Fibroblast of upper back skin (primary cell): Measurements from ENCODE around the gene NEK10.

ENCODE experiments used
- DNase-seq: peaks from one replicate; pipeline ENCODE4 v3.0.0-alpha.2; 2013

The NEK10 gene

GRCh38 chr3:27165321-27165721 is 203.9 kb downstream of the NEK10 start:
- DNase-seq = peak; percentile 88

GRCh38 chr3:27160779-27161287 is 208.3 kb downstream of the NEK10 start:
- DNase-seq = no peak

- no peak for DNase-seq
Observed at GRCh38 chr3:27160146-27160545, 209.0 kb downstream of the NEK10 start.

- no peak for DNase-seq
Observed at GRCh38 chr3:27147215-27147614, 222.0 kb downstream of the NEK10 start.

- DNase-seq = no peak
Observed at GRCh38 chr3:27146786-27147185, 222.4 kb downstream of the NEK10 start.

- no peak for DNase-seq
Observed at GRCh38 chr3:27145719-27146118, 223.5 kb downstream of the NEK10 start.

GRCh38 chr3:27141668-27142067 is 227.5 kb downstream of the NEK10 start:
- DNase-seq = no peak

- no peak for DNase-seq
Observed at GRCh38 chr3:27138562-27138961, 230.6 kb downstream of the NEK10 start.

- no peak for DNase-seq
Observed at GRCh38 chr3:27138005-27138404, 231.2 kb downstream of the NEK10 start.

- peak; percentile 61 for DNase-seq
Observed at GRCh38 chr3:27134171-27134796, 234.9 kb downstream of the NEK10 start.

- no peak for DNase-seq
Observed at GRCh38 chr3:27133060-27133459, 236.1 kb downstream of the NEK10 start.

GRCh38 chr3:27130796-27131195 is 238.4 kb downstream of the NEK10 start:
- DNase-seq = no peak

GRCh38 chr3:27127879-27128278 is 241.3 kb downstream of the NEK10 start:
- DNase-seq = no peak

GRCh38 chr3:27127195-27127594 is 242.0 kb downstream of the NEK10 start:
- no peak for DNase-seq

- no peak for DNase-seq
Observed at GRCh38 chr3:27125821-27126501, 243.2 kb downstream of the NEK10 start.

- DNase-seq = no peak
Observed at GRCh38 chr3:27119639-27120038, 249.5 kb downstream of the NEK10 start.

- DNase-seq = no peak
Observed at GRCh38 chr3:27115352-27115751, 253.8 kb downstream of the NEK10 start.

- no peak for DNase-seq
Observed at GRCh38 chr3:27114684-27115083, 254.5 kb downstream of the NEK10 start.

- no peak for DNase-seq
Observed at GRCh38 chr3:27114129-27114528, 255.1 kb downstream of the NEK10 start.

- no peak for DNase-seq
Observed at GRCh38 chr3:27110020-27110419, 259.2 kb downstream of the NEK10 start.

- no peak for DNase-seq
Observed at GRCh38 chr3:27108322-27108721, 260.9 kb downstream of the NEK10 start.

- DNase-seq = no peak
Observed at GRCh38 chr3:27105904-27106303, 263.3 kb downstream of the NEK10 start.

- DNase-seq = no peak
Observed at GRCh38 chr3:27097182-27097581, 272.0 kb downstream of the NEK10 start.

GRCh38 chr3:27095553-27096222 is 273.5 kb downstream of the NEK10 start:
- no peak for DNase-seq
